Stimulated activated CD4-positive, alpha-beta T cell treated with anti-CD3 and anti-CD28 coated beads, Interleukin-2, amount 100 ng/mL, for 48 hours (primary cell): ENCODE results near the gene TRAK1.

Experiments used
- DNase-seq, 2 donors: peaks; one replicate each; pipeline ENCODE4 v3.0.0-alpha.2; 2020

TRAK1 gene

DNA sequence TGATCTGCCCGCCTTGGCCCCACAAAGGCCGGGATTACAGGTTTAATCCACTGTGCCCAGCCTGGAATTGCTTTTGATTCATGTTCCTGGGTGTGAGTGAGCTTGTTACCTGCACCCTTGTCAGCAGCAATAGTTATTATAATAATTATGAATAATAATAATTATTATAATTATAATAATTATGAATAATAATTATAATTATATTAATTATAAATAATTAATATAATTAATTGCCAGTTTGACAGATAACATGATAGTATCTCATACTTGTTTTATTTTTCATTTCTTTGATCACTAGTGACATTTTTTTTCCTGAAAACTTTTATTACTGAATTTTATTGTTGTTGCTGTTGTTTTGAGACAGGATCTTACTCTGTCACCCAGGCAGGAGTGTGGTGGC is 21.1 kb upstream of the TRAK1 start:
- no peak for DNase-seq

DNA sequence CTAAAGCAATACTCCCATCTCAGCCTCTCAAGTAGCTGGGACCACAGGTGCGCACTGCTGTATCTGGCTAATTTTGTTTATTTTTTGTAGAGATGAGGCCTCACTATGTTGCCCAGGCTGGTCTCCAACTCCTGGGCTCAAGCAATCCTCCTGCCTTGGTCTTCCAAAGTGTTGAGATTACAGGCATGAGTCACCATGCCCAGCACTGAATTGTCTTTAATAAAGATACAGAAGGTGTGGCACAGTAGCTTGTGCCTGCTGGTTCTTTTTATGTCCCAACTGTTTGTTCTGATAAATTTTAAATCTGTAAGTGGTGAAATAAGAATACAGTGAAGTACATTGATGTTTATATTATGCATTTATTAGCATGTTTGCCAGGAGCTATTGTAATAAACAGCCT is 20.6 kb upstream of the TRAK1 start:
- no peak for DNase-seq

DNA sequence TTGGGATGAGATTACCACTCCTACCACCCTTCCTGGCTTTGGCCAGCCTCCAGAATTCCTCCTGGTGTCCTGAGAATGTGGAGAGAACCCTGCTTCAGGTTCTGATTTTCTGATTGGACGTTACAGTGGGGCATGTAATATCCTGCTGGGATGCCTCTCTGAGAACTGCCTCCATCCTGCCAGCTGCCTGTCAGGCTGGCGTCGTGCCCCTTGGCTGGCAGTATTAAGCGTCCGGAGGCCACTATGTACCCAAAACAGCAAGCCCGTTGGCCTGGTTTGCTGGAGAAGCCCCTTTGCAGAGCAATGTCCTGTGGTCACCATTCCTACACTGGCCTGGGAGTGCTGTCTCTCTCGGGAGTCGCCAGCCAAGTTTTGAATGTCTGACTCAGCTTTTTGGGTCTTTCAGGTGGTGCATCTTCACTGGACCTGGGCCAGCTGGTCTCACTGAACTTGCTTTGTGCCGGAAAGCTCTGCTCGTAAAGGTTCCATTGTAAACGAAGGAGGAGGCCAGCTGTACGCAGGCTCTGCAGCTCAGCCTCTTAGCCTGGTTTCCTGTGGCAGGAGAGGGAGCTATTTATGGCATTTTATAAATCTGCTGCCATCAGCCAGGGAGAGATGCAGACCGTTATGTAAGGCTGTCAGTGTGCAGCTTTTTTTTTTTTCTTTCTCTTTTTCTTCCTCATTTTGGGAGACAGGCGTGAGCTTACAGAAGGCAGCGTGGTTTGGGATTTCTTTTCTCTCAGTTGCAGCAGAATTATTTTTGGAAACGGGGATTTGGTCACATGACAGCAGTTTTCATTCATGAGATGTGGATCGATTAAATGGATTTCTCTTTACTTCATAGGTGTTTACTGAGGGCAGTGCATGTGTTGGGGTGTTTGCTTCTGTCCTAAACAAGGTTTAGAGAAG is 19.0 kb upstream of the TRAK1 start:
- DNase-seq = no peak

DNA sequence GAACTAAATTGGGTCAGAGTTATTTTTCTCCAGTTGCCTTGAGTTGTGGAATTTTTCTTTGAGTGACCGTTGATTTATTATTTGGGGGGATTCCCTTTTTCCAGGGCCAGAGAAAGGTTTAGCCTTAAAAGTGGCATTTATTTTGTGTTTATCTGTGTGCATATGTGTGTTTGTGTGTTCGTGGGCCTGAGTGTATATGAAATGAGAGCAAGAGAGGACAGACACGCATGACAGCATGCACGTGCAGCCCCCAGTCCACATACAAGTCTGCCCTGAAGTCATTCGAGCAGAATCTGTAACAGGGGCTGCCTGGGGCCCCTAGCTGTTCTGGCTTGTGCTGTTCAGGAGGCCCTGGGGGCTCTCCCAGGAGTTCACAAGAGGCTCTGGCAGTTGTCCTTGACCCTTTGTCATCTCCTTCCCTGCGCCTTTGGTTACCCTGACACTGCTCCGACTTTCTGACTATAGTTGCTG is 18.3 kb upstream of the TRAK1 start:
- DNase-seq = no peak

DNA sequence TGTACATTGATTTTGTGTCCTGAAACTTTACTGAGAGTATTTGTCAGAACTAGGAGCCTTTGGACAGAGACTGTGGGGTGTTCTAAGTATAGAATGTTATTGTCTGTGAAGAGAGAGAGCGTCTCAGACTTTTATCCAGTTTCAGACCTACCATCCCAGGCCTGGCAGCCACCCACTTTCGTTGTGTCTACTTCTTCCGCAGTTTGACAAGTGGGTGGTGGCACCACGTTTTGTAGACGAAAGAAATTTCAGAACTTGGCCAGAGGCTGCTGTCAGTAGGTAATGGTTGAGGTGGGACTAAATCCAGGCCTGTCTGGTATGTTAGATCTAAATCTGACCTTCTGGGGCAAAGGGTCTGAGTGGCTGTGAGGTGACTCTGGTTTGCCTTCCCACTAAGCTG is 13.4 kb upstream of the TRAK1 start:
- DNase-seq = no peak

DNA sequence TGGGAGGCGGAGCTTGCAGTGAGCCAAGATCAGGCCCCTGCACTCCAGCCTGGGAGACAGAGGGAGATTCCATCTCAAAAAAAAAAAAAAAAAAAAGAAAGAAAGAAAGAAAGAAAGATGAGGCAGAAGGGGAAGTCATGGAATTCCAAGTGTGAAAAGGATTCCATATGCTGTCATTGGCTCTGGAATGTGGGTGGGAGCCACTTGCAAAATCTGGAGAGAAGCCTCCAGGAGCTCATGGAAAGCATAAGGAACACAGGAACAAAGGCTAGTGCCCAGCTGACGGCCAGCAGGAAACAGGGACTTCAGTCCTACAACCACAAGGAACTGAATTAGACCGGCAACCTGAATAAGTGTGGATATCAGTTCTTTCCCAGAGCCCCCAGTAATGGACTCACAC is 12.5 kb upstream of the TRAK1 start:
- DNase-seq = no peak

DNA sequence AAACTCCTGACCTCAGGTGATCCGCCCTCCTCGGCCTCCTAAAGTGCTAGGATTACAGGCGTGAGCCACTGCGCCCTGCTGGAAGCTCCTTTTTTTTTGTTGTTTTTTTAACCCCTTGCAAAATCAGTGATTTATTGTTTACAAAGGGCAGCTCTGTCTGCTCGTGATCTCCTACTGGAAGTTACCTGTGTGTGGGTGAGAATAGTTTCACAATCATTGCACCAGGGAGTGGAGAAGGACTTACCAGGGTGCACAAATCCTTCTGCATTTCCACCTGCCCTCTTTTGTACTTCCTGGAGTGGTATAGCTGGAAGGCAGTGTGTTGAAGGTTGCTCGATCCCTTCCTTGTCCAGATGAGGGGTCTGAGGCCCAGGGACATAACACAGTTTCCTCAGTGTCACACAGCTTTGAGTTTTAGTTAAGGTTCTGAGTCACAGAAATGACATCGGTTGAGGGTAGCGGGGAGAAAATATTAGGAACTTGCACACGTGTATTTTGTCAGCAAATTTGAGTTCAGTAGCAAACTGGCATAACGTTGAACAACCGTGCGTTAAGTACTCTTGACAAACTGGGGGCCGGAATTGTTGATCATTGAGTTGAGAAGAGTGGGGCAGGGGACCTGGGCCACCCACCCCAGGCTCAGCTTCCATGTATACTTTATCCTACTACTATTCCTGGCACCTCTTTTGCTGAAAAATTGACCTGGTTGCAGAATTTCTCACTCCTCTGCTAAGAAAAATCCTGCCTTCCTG is 11.3 kb upstream of the TRAK1 start:
- DNase-seq = no peak

DNA sequence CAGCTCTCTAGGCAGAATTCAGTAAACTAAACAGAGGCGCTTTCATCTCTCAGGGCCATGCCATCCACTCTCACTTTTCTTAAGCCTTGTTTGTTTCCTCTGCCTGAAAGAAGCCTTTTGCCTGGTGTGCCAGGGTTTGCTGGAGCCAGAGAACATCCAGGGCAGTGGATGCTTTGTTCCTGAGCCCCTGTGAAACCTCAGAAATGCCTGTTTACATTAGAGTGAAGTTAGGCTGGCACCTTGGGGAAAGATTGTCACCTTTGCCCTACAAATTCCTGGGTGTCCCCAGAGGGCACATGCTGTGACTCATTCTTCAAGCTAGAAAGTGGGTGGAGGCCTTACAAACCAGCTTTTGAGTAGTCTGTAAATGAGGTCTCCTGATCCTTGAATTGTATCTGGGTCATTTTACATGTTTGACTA is 10.7 kb upstream of the TRAK1 start:
- no peak for DNase-seq

DNA sequence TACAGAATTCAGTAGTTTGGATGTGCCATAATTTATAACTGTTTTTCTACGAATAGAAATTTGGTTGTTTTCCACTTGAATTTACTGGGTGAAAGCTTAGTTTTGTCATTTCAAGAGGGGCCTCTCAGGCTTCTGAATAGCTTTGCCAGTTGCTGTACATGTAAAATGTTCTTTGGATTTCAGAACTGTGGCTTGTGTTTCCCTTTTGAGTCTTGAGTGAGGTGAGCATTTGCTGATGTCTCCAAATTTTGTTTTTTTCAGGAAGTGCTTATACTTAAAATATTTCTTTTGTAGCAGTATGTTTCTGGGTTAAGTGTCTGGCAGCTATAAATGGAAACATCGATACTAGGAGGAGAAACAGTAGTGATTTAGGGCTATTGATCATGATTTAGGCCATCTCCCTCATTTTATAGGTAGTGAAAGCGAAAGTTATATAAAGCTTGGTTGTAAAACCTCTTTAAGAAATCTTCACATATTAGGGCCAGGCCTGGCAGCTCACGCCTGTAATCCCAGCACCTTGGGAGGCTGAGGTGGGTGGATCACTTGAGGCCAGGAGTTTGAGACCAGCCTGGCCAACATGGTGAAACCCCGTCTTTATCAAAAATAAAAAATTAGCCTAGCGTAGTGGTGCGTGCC is 9.2 kb upstream of the TRAK1 start:
- DNase-seq = no peak

DNA sequence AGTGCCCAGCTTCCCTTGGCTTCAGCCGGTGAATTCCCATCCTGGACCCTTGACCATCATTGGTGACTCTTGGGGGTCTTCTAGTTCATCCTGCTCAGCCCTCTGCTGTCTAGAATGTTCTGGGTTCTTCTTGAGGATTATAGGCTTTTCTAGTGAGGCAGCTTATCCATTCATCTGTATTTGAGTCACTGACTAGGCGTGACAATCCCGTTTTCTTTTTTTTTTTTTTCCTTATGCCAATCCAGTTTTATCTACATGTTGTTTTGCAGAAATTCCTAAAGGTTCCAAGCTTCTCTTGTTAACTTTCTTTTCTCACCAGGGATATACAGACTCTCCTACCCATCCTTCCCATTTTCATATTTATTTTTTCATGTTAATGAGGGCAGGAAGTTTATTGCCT is 6.6 kb upstream of the TRAK1 start:
- DNase-seq = no peak

DNA sequence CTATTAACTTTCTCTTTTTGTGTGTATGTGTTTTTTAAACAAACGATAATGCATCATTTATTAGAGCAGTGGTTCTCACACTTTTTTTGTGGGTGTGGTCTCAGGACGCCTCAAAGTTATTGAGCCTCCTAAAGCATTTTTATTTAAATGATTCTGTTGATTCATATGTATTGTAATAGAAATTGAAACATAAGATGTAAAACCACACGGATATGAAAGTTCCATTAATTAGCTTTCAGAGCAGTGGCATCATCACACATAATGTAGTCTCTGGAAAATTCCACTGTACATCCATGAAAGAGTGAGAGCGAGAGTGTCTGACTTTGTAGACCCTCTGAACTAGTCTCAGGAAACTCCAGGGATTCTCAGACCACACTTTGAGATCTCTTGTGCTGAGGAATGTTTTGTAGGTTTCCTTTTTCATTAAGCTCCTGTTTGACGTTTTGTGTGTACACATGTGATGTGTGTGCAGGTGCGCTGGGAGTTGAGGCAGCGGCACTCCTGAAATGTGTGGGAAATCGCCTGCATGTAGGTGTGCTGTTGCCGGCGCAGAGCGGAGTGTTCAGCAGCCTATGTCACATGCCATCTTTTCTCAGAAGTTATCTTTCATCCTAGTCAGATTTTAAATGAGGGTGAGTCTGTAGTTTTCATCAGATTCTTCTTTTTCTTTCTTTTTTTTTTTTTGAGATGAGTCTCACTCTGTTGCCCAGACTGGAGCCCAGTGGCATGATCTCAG is 5.3 kb upstream of the TRAK1 start:
- no peak for DNase-seq

DNA sequence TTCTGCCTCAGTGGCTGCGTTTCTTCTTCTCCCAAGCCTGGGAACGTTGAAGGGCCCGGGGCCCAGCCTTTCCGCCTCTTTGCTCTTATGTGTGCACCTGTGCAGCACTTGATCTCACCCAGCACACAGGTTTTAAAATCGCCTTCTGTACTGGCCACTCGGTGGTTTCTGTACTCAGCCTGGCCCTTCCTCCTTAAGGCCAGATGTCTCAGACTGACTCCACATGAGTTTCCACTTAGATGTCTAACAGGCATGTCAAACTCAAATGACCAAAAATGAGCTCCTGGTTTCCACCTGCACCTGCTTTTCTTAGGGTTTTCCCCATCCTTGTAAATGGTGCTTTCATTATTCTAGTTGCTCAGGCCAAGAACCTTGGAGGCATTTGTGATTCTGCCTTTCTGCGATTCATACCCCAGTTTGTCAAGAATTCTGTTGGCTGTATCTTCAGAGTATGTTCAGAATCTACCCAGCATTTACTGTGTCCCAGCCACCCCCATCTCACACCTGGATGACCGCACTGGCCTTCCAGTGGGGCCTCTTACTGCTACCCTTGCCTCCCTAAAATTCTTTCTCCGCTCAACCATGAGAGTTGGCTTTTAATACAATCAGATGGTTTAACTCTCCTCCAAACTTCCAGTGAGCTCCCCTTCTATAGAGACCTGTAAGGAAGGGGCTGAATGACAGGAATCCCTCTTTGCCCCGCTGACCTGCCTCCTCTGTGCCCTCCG is 2.2 kb upstream of the TRAK1 start:
- no peak for DNase-seq

DNA sequence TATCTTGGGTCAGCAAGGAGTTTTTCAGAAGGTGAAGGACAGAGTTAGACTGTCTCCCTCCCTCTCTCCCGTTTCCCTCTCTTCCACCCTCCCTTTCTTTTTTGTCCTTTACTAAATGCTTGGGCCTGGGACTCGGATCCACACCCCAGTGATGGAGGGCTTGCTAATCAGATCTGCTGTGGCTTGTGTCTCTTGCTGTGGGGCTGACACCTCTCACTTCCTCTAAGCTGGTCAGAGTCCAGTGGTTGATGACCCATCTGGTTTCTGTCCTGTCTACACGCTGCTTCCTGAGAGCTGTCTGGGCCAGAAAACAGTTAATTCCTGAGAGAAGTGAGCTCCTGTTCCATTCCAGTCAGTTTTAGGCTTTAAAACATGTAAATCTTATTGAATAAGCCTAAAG is 849 bp downstream of the TRAK1 start:
- DNase-seq = no peak

DNA sequence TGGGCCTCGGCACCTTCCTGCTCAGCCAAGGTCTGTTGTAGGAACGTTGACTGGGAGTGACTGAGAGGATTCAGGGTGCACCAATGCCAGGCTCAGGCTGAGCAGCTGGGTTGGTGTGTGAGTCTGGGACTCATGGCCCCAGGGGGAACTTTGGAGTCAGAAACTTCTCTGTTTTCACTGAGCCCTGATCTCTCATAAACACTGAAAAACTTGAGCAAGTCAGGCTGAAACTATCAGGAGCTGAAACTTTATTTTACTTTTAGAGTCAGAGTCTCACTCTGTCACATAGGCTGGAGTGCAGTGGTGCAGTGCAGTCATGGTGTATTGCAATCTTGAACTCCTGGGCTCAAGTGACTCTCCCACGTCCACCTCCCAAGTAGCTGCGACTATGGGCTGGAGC is 3.0 kb downstream of the TRAK1 start:
- DNase-seq = no peak

DNA sequence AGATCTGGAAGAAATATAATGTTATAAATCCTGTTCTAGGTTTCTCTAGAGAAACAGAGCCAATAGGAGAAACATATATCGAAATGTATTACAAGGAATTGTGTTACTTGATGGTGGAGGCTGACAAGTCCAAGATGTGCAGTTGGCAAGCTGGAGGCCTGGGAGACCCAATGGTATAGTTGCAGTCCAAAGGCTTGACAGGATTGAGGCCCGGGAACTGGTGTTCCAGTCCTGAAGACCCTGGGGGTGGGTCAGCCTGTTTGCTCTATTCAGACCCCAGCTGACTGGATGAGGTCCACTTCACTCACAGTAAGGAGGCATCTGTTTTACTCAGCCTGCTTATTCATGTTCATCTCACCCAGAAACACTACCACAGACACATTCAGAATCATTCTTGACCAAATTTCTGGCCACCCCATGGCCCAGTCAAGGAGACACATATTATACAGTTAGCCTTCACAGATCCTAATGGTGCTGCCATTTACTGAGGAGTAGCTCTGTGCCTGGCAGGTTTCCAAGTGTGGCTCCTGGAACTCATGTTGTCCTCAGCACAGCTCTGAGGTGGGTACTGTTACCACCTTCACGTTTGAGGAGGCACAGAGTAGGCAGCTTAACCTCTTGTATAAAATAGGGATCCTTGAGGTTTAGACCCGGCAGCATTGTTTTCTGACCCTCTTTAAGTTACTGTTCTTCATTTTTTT is 3.7 kb downstream of the TRAK1 start:
- DNase-seq = no peak

DNA sequence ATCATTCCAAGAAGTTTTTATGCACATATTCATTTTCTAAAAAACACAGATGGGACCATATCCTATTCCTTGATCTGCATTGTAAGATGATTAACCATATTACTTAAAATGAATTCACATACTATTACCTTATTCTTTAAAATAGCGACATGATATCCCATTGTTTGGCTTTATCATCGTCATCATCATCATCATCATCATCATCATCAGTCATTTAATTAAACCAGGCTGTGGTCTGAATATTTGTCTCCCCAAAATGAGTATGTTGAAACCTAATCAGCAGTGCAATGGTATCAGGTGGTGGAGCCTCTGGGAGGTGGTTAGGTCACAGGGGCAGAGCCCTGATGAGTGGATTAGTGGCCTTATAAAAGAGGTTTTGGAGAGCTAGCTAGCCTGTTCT is 4.4 kb downstream of the TRAK1 start:
- no peak for DNase-seq

DNA sequence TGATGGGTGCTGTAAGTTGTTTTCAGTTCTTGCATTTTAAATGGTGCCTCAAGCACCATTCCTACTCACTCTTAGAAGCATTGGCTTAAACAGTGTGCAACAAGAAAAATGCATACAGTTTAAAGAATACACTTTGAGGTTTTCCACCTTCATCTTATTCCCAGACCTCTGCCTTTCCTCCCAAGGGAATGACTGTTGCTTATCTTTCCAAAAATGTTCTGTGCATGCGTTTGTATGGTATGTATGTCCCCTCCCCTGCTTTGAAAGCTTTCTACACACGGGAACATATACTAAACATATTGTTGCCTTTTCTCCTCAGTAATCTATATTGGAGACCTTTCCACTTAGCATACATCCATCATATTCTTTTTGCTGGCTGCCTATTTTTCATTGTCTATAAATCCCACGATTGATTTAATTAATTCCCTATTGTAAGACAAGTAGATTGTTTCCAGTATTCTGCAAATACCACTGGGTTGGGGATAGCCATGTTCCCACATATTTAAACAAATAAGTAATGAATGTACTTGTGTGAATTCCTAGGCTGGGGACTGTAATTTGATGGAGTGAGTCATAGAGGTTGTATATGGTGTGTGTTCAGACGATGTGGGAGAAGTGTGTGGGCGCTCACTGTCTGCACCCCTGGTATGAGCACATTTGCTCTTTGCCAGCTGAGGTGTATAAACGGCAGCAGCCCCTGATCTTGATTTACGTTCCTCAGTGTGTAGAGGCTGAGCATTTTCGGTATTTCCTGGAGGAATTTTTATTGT is 5.8 kb downstream of the TRAK1 start:
- DNase-seq = peak in 1 of 2 donors; percentile 25

DNA sequence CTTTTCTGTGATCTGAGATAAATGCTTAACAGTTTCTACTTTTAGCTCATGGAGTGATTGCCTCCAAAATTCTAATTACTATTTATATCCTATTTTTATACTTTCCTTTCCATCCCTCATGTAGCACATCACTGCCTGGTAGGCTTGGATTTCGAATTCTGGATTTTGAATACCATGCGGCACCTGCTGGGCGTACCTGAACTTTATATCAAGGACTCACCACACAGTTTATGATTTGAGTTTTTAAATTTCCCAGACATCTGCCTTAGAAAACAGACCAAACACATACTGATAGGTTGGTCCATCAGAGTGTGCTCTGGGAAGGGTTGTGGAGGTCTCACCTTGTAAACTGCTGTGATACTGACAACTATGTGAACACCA is 6.4 kb downstream of the TRAK1 start:
- DNase-seq = no peak

DNA sequence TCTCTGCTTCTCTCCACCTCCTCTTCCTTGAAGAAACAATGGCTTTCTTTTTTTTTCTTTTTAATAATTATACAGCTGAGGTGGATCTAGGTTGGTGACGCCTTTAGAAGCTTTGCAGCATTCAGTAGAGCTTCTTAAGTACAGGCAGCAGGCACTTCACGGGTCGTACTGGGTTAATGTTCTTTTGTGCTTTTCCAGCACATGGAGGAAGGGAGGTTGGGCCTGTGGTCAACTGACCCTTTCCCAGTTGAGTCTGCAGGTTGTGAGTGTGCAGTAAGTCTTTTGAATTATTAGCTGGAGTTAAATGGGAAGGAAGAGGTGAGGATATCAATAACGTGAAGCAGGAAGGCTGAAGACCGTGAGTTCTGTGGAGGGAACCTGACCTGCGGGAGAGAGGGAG is 7.0 kb downstream of the TRAK1 start:
- no peak for DNase-seq

DNA sequence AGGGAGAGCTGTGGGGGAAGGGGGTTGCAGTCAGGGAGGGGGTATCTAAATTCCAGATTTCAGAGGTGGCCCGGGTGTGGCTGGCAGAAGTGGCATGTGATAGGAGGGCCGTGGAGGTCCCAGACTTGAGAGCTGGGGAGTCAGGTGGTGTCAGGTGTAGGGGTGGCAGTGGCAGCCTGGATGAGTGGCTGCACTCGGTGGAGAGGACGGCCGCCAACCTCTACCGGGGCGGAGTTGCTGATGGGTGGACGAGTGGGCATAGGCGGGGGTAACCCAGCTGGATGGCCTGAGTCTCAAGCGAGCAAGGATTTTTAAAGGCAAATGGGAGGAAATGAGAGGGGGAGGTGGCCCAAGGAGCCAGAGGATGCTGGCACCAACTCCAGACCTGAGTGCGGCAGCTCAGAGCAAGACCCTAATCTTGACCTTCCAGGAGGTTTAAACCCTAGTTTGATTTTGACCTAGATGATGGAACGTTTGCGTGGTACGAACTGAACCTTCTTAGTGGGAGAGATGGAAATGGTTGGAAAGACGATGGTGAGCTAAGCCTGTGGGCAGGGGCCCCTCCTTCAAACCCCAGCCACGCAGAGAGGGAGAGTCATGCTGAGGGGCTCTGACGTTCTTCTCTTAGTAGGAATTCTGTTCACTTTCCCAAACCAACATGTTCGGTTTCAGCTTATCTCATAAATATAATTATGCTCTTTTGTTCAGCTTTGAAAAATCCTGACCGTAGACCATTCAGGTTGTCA is 8.0 kb downstream of the TRAK1 start:
- no peak for DNase-seq
